ENCODE measurements around the gene CDH12.

- TF ChIP-seq CTCF (IDR thresholded peaks at IDR 0.05; ENCODE audit: insufficient read depth, low read length) (no peak), POLR2AphosphoS5 (IDR thresholded peaks at IDR 0.05; ENCODE audit: low read depth) (no peak), REST (IDR thresholded peaks at IDR 0.05; ENCODE audit: insufficient replicate concordance, low read depth) (no peak), GABPA (IDR thresholded peaks at IDR 0.05; ENCODE audit: low read depth) (no peak)
These were observed 312.1 kb downstream of the CDH12 start for GRCh38 chr5:22541037-22541436.
